Measurements from ENCODE around the gene TSPOAP1.

Gene TSPOAP1

GRCh38 chr17:58270476-58271215, 57.9 kb downstream of the TSPOAP1 start:
- in situ Hi-C loops (cut with HindIII; ENCODE audit: low sequenced_read_pairs), result no loop called here
- no peak for DNase-seq (ENCODE audit: low read depth, low spot score)

DNA sequence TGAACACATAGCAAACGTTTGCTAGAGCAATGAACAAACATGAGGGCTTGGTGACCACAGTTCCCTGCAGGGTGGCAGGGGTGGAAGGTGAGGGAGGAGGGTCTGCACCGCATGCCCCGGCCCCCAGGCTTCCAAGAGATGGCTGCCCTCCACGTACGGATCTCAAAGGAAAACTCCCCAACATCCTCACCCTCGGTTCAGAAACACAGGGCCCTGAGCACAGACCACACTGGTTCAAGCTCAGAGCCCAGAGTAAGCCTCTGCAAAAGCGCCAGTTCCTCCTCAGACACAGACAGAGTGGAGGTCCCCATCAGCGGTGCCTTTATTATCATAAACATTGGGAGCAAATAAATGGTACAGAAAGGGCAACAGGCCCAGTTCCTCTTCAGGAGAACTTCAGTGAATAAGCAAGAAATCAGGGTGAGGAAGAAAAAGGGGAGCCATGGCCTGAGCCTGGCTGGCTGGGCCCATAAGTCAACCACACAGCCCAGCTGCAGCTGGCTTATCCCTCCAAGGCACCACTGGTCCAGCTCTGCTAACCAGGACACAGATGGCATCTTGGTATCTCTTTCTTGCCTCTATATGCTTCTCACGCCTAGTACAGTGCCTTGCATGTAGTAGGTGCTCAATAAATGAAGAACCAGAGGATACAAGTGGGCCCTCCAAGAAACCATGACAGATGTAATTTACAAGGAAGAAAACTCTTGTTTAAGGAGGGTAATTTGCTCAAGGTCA, 58.9 kb downstream of the TSPOAP1 start:
- DNase-seq (ENCODE audit: low read depth, low spot score), result no peak
- in situ Hi-C loops (cut with HindIII; ENCODE audit: low sequenced_read_pairs), result no loop called here
- no peak for TF ChIP-seq CTCF (IDR thresholded peaks at IDR 0.05; ENCODE audit: low read depth, low read length)
- H3K4me3 ChIP-seq (ENCODE audit: low read depth, low read length), result no peak overlapping the region

More at GRCh38 chr17:58270476-58271215, 57.9 kb downstream of the TSPOAP1 start:
- no peak for TF ChIP-seq CTCF (IDR thresholded peaks at IDR 0.05; ENCODE audit: low read depth, low read length)
- no peak overlapping the region for H3K4me3 ChIP-seq (ENCODE audit: low read depth, low read length)

DNA sequence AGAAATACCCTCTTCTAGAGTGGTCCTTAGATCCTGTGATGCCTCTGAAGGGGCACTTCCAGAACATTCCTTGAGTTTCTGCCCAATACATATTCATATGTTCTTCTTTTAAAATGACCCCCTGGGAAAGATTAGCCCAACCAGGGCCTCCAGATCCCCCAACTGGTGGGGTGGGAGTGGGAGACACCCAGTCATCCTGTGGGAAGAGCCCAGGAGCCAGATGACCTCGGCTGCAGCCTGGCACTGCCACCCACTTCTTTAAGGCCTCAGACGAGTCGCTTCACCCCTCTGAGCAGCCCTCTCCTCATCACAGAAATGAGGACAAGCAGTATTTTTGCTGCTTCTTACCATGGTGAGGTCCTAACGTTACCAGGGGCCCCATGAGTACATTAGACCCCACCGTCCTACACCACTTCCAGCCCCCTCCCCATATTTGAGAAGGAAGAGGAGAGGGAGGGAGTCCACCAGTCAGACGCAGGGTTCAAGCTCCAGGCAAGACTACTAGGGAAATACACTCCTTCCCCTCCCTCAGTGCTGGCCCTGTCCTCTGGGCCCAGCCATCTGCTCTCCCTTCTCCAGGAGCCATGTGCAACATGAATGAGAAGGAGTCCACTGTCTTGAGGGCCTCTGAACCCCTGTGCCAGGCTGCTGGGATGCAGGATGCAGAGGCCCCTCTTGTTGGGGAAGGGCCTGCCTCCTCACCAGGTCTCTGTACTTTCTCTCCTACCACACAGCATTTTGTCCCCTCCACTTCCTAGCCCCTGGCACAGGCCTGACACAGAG, 59.6 kb downstream of the TSPOAP1 start:
- DNase-seq (ENCODE audit: low read depth, low spot score), result no peak
- H3K4me3 ChIP-seq (ENCODE audit: low read depth, low read length), result no peak overlapping the region
- in situ Hi-C loops (cut with HindIII; ENCODE audit: low sequenced_read_pairs), result no loop called here
- TF ChIP-seq CTCF (IDR thresholded peaks at IDR 0.05; ENCODE audit: low read depth, low read length), result no peak

DNA sequence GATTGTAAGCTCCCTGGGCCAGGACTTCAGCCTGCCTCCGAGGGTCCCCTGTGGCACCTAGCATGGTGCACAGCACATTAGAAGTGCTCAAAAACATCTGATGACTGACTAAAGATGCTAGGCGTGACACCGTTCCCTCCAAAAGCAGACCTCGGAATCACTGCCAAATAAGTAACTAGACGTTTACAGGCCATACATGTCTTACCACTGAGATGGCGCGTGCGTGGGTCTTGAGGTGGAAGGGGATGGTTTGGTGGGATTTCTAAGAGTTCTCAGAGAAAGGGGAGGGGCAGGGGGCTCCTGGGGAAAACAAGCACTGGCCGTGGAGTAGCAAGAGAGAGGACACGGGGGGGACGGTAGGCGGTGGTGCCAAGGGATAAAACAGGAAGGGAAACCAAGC, 60.3 kb downstream of the TSPOAP1 start:
- no peak overlapping the region for H3K4me3 ChIP-seq (ENCODE audit: low read depth, low read length)
- TF ChIP-seq CTCF (IDR thresholded peaks at IDR 0.05; ENCODE audit: low read depth, low read length), result no peak
- DNase-seq (ENCODE audit: low read depth, low spot score), result no peak
- in situ Hi-C loops (cut with HindIII; ENCODE audit: low sequenced_read_pairs), result no loop called here

- DNase-seq (ENCODE audit: low read depth, low spot score), result no peak
- H3K4me3 ChIP-seq (ENCODE audit: low read depth, low read length), result no peak overlapping the region
- no peak for TF ChIP-seq CTCF (IDR thresholded peaks at IDR 0.05; ENCODE audit: low read depth, low read length)
- in situ Hi-C loops (cut with HindIII; ENCODE audit: low sequenced_read_pairs), result no loop called here
These were observed 61.0 kb downstream of the TSPOAP1 start for GRCh38 chr17:58267347-58268324.

Measured in astrocyte of the spinal cord (primary cell).